CD14-positive monocyte (primary cell): ENCODE results near the gene CASP4. TPM values are rescaled to one million over a fixed set of nuclear protein-coding genes. Genes with fewer than 3 reads are reported as not detected.
A peak's percentile ranks its signal among the peaks of the same experiment; 100 is the strongest.

Experiments
- DNase-seq, 3 donors: peaks; one replicate each; pipeline ENCODE4 v3.0.0-alpha.2; 2011 to 2022
- H2AFZ ChIP-seq: 2 replicates; pipeline ENCODE4 v1.6.0; 2012; ENCODE audit warnings: mild to moderate bottlenecking, low read depth, low read length, inconsistent platforms; ENCODE audit not compliant: insufficient read depth, poor library complexity, severe bottlenecking
- H3K27ac ChIP-seq, 2 donors: 1 replicate in 1 of 2; 2 replicates in 1 of 2; pipeline ENCODE4 v1.5.1; 2012 to 2013; ENCODE audit warnings: low read length in 2 of 2, control low read depth in 1 of 2, inconsistent platforms in 1 of 2, low read depth in 1 of 2, mild to moderate bottlenecking in 1 of 2
- H3K27me3 ChIP-seq, 2 donors: one replicate each; pipeline versions ENCODE4 v1.6.0 to v1.6.1; 2011 to 2013; ENCODE audit warnings: low read length in 2 of 2; ENCODE audit not compliant: control insufficient read depth in 2 of 2, insufficient read depth in 2 of 2
- H3K36me3 ChIP-seq, 2 donors: replicated peaks in 1 of 2; 1 replicate in 1 of 2; 2 replicates in 1 of 2; pipeline versions ENCODE4 v1.5.1 to v1.6.1; 2012 to 2013; ENCODE audit warnings: low read length in 2 of 2, control low read depth in 1 of 2, inconsistent platforms in 1 of 2, mild to moderate bottlenecking in 1 of 2; ENCODE audit not compliant: insufficient read depth in 2 of 2, control insufficient read depth in 1 of 2
- H3K4me1 ChIP-seq, 2 donors: 1 replicate in 1 of 2; 2 replicates in 1 of 2; pipeline versions ENCODE4 v1.5.1 to v1.6.1; 2012 to 2013; ENCODE audit warnings: low read length in 2 of 2, control low read depth in 1 of 2, inconsistent platforms in 1 of 2, mild to moderate bottlenecking in 1 of 2, moderate library complexity in 1 of 2; ENCODE audit not compliant: insufficient read depth in 2 of 2, control insufficient read depth in 1 of 2
- H3K4me2 ChIP-seq: replicated peaks from 2 replicates; pipeline ENCODE3; 2012; ENCODE audit warnings: low read length, moderate library complexity, mild to moderate bottlenecking; ENCODE audit not compliant: poor library complexity, severe bottlenecking; ENCODE audit errors: extremely low read depth
- H3K4me3 ChIP-seq, 3 experiments: fragments of 200-600 bp in 1 of 3; sonication (generic) in 1 of 3; replicated peaks in 1 of 3; 1 replicate in 2 of 3; 2 replicates in 1 of 3; pipeline ENCODE4 v1.5.1; 2011 to 2013; ENCODE audit warnings: low read length in 3 of 3, mild to moderate bottlenecking in 3 of 3, control low read depth in 2 of 3, low read depth in 2 of 3, inconsistent platforms in 1 of 3, moderate library complexity in 1 of 3
- H3K79me2 ChIP-seq: 2 replicates; pipeline ENCODE4 v1.6.0; 2012; ENCODE audit warnings: mild to moderate bottlenecking, control low read depth, inconsistent platforms, low read length, moderate library complexity; ENCODE audit not compliant: insufficient read depth
- H3K9ac ChIP-seq: 2 replicates; pipeline ENCODE4 v1.6.0; 2017; ENCODE audit warnings: low read length, mild to moderate bottlenecking; ENCODE audit not compliant: insufficient read depth, poor library complexity, severe bottlenecking
- H3K9me3 ChIP-seq, 2 donors: replicated peaks in 1 of 2; 1 replicate in 1 of 2; 2 replicates in 1 of 2; pipeline versions ENCODE4 v1.5.1 to v1.6.1; 2012 to 2013; ENCODE audit warnings: low read length in 2 of 2, control low read depth in 1 of 2; ENCODE audit not compliant: control insufficient read depth in 1 of 2, insufficient read depth in 1 of 2
- H4K20me1 ChIP-seq: 2 replicates; pipeline ENCODE4 v1.6.0; 2012; ENCODE audit warnings: mild to moderate bottlenecking, low read length, control low read depth, moderate library complexity; ENCODE audit not compliant: insufficient read depth
- H3K27ac Mint-ChIP-seq, 7 donors: one replicate each; pipeline ENCODE4 v1.8.0; 2020; ENCODE audit warnings: mild to moderate bottlenecking in 7 of 7, mixed read lengths in 7 of 7, moderate library complexity in 6 of 7, inconsistent platforms in 2 of 7
- H3K27me3 Mint-ChIP-seq, 3 donors: one replicate each; pipeline ENCODE4 v1.8.0; 2021 to 2022; ENCODE audit warnings: low read depth in 3 of 3, mild to moderate bottlenecking in 3 of 3, mixed read lengths in 3 of 3, moderate library complexity in 3 of 3, inconsistent platforms in 1 of 3
- H3K36me3 Mint-ChIP-seq, 2 donors: one replicate each; pipeline ENCODE4 v1.8.0; 2020; ENCODE audit warnings: mixed read lengths in 2 of 2, inconsistent platforms in 1 of 2, mild to moderate bottlenecking in 1 of 2
- H3K4me1 Mint-ChIP-seq: one replicate; pipeline ENCODE4 v1.8.0; 2020; ENCODE audit warnings: mild to moderate bottlenecking, mixed read lengths
- H3K4me3 Mint-ChIP-seq, 2 donors: one replicate each; pipeline ENCODE4 v1.8.0; 2020; ENCODE audit warnings: mild to moderate bottlenecking in 2 of 2, mixed read lengths in 2 of 2, moderate library complexity in 1 of 2
- H3K9me3 Mint-ChIP-seq, 7 donors: one replicate each; pipeline ENCODE4 v1.8.0; 2020 to 2022; ENCODE audit warnings: mixed read lengths in 7 of 7, mild to moderate bottlenecking in 6 of 7, moderate library complexity in 6 of 7, inconsistent platforms in 2 of 7
- CTCF ChIP-seq: fragments of 200-600 bp; IDR thresholded peaks from one replicate; pipeline ENCODE4 v1.8.0; 2022; ENCODE audit warnings: antibody characterized with exemption, mild to moderate bottlenecking
- WGBS: methylation state at CpG from one replicate; pipeline ENCODE4 v1.1.5; 2013; ENCODE audit warnings: missing lambda C conversion rate; ENCODE audit not compliant: insufficient coverage; 5-methylcytosine and 5-hydroxymethylcytosine counted together
- intact Hi-C, 2 donors: fragments of 100-400 bp; cut with micrococcal nuclease; formaldehyde crosslinking; loops; one replicate each; pipeline versions ENCODE4 v1.15.0 to v1.15.1; 2023
- polyA plus RNA-seq, 3 donors: library from polyadenylated mRNA; depleted of rRNA in 1 of 3; unstranded in 2 of 3; stranded (reverse) in 1 of 3; fragments of 300-500 nt in 2 of 3; fragments of >200 nt in 1 of 3; fragmentation: Illumina TruSeq in 2 of 3; gene quantifications; 1 replicate in 2 of 3; 2 replicates in 1 of 3; pipeline ENCODE4 v1.2.3, GENCODE V29; 2012 to 2021

The CASP4 gene
- polyA plus RNA-seq, 3 donors = 148 to 213 (median 163) TPM

- no peak for TF ChIP-seq CTCF
- H3K4me2 ChIP-seq = peak overlapping the region; percentile 62
- H4K20me1 ChIP-seq = no peaks in the 10 kb centered on the region
- H3K79me2 ChIP-seq = no peaks in the 10 kb centered on the region
- Mint-ChIP-seq H3K27me3 (peaks cover 0 to 1% (median 0%) of the 10 kb centered on the region in 3 donors), H3K4me3 (peak overlapping the region; percentile 72 to 88), H3K27ac (peak overlapping the region in 2 of 7 donors; percentile 1 to 69), H3K36me3 (no peaks in the 10 kb centered on the region), H3K9me3 (peaks cover 0 to 1% (median 0%) of the 10 kb centered on the region in 7 donors), H3K4me1 (peaks cover 15% of the 10 kb centered on the region)
- peak overlapping the region in 1 of 2 donors; percentile 18 for H3K27ac ChIP-seq
- H3K4me3 ChIP-seq = peak overlapping the region; percentile 32 to 74 (median 66)
- H3K36me3 ChIP-seq = no peaks in the 10 kb centered on the region
- no peak for DNase-seq
- H3K9me3 ChIP-seq = no peaks in the 10 kb centered on the region
- 0% methylated on average over 1 of the region's 4 CpGs for WGBS
- peak overlapping the region; percentile 74 for H2AFZ ChIP-seq
- intact Hi-C loops = no loop called here
- H3K4me1 ChIP-seq = peaks cover 0 to 6% of the 10 kb centered on the region in 2 donors
- no peaks in the 10 kb centered on the region for H3K27me3 ChIP-seq
- H3K9ac ChIP-seq = peak overlapping the region; percentile 47
Measured at GRCh38 chr11:104917271-104918112, 50.9 kb downstream of the CASP4 start.

GRCh38 chr11:104916442-104916841 lies 51.9 kb downstream of the CASP4 start:
- Histone ChIP-seq H3K4me2 (no peak overlapping the region), H3K27me3 (no peaks in the 10 kb centered on the region), H3K27ac (no peak overlapping the region), H3K79me2 (no peaks in the 10 kb centered on the region), H3K9ac (no peak overlapping the region), H3K9me3 (no peaks in the 10 kb centered on the region), H4K20me1 (no peaks in the 10 kb centered on the region), H3K4me1 (peaks cover 0 to 6% of the 10 kb centered on the region in 2 donors), H2AFZ (no peak overlapping the region), H3K36me3 (no peaks in the 10 kb centered on the region), H3K4me3 (no peak overlapping the region)
- Mint-ChIP-seq H3K4me1 (peaks cover 15% of the 10 kb centered on the region), H3K36me3 (no peaks in the 10 kb centered on the region), H3K4me3 (no peak overlapping the region), H3K27ac (no peak overlapping the region), H3K27me3 (peaks cover 0 to 1% (median 0%) of the 10 kb centered on the region in 3 donors), H3K9me3 (no peaks in the 10 kb centered on the region)
- intact Hi-C loops = no loop called here
- no peak for TF ChIP-seq CTCF
- no peak for DNase-seq
